Measurements from ENCODE around the gene ZNF467.

The ZNF467 gene

GRCh38 chr7:149785983-149786382 is 12.6 kb upstream of the ZNF467 start:
- DNase-seq (ENCODE audit: low spot score) = no peak

DNA sequence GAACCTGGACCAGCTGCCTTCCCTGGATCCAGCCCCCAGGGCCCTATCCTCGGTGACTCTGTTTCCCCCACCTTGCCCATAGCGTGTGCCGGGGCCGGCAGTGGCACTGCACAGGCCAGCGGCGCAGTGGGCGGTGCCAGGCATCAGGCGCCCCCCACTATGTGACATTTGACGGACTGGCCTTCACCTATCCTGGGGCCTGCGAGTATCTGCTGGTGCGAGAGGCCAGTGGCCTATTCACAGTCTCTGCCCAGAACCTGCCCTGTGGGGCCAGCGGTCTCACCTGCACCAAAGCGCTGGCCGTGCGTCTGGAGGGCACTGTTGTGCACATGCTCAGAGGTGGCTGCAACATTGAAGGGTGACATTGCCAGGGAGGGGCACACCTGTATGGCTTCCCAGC is 12.0 kb upstream of the ZNF467 start:
- DNase-seq (ENCODE audit: low spot score) = no peak

GRCh38 chr7:149784251-149784608 is 10.8 kb upstream of the ZNF467 start:
- no peak for DNase-seq (ENCODE audit: low spot score)

- no peak for DNase-seq (ENCODE audit: low spot score)
Measured at GRCh38 chr7:149783386-149784250, 10.2 kb upstream of the ZNF467 start.

DNA sequence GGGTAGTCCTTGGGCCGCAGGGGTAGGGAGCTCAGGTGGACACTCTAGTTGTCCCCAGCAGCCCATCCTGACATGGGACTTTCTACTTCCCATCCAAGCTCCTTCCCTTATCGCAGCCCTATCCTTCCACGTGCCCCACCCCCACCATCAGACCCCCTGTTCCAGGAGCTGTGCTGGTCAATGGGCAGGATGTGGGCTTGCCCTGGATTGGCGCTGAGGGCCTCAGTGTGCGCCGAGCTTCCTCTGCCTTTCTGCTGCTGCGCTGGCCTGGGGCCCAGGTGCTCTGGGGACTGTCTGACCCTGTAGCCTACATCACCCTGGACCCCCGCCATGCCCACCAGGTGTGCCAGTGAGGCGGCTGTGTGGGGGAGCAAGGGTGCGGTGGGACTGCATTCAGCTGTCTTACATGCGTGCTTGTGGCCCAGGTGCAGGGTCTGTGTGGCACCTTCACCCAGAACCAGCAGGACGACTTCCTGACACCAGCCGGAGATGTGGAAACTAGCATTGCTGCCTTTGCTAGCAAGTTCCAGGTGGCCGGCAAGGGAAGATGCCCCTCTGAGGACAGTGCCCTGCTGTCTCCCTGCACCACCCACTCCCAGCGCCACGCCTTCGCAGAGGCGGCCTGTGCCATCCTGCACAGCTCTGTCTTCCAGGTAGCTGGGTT is 9.4 kb upstream of the ZNF467 start:
- DNase-seq (ENCODE audit: low spot score) = no peak

DNA sequence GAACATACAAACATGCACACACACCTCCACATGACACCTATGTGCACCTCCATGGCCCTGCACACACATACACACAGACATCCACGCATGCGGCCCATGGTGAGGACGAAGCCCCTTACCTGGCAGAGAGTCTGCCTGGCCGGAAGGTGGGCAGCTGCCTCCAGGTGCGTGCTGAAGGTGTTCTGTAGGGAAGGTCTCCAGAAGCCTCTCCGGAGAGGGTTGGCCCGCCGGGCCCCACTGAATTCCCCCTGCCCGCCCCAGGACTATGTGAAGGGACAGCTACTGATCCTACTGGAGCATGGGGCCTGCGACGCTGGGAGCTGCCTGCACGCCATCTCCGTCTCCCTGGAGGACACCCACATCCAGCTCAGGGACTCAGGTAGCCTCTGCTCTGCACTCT is 8.5 kb upstream of the ZNF467 start:
- no peak for DNase-seq (ENCODE audit: low spot score)

GRCh38 chr7:149780636-149781419 is 7.4 kb upstream of the ZNF467 start:
- DNase-seq (ENCODE audit: low spot score) = no peak

GRCh38 chr7:149780056-149780455 is 6.7 kb upstream of the ZNF467 start:
- DNase-seq (ENCODE audit: low spot score) = no peak

- no peak for DNase-seq (ENCODE audit: low spot score)
Measured at GRCh38 chr7:149779502-149779805, 6.1 kb upstream of the ZNF467 start.

- DNase-seq (ENCODE audit: low spot score) = no peak
Measured at GRCh38 chr7:149778696-149779501, 5.5 kb upstream of the ZNF467 start.

- no peak for DNase-seq (ENCODE audit: low spot score)
Measured at GRCh38 chr7:149778327-149778637, 4.9 kb upstream of the ZNF467 start.

- DNase-seq (ENCODE audit: low spot score) = no peak
Measured at GRCh38 chr7:149777551-149778326, 4.4 kb upstream of the ZNF467 start.

DNA sequence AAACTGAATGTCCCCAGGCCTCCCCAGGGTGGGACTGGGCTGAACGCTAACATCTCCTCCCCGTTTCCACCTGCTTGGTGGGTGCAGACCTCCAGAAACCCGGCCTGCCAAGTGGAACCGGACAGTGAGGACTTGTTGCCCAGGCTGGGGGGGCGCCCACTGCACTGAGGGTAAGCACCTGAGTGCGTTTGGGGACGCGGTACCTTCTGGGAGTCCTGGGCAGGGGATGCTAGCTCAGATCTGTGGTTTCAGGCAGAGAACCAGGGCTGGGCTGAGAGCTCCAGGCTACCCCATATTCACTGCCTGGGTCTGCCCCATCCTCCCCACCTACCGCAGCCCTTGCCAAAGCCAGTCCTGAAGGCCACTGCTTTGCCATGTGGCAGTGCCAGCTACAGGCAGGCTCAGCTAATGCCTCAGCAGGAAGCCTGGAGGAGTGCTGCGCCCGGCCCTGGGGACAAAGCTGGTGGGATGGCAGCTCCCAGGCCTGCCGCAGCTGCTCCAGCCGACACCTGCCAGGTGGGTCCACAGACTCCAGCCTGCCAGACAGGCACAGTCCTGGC is 3.5 kb upstream of the ZNF467 start:
- DNase-seq (ENCODE audit: low spot score) = no peak

DNA sequence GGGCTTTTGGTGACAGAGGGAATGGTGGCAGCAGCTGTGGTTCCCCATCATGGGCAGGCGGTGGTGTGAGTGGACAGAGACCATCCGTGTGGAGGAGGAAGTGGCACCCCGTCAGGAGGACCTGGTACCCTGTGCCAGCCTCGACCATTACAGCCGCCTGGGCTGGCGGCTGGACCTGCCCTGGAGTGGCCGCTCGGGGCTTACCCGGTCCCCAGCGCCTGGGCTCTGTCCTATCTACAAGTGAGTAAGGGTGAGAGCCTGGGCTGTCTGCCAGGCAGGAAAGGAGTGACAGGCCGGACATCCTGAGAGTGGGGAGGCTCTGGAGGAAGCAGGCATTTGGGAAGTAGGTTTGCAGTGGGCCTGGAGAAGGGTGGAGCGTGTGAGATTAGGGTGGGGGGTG is 2.9 kb upstream of the ZNF467 start:
- no peak for DNase-seq (ENCODE audit: low spot score)

GRCh38 chr7:149775176-149775556 is 1.8 kb upstream of the ZNF467 start:
- DNase-seq (ENCODE audit: low spot score) = no peak

- no peak for DNase-seq (ENCODE audit: low spot score)
Measured at GRCh38 chr7:149774237-149775175, 1.1 kb upstream of the ZNF467 start.

- DNase-seq (ENCODE audit: low spot score) = no peak
Measured at GRCh38 chr7:149772956-149773434, 393 bp downstream of the ZNF467 start.

DNA sequence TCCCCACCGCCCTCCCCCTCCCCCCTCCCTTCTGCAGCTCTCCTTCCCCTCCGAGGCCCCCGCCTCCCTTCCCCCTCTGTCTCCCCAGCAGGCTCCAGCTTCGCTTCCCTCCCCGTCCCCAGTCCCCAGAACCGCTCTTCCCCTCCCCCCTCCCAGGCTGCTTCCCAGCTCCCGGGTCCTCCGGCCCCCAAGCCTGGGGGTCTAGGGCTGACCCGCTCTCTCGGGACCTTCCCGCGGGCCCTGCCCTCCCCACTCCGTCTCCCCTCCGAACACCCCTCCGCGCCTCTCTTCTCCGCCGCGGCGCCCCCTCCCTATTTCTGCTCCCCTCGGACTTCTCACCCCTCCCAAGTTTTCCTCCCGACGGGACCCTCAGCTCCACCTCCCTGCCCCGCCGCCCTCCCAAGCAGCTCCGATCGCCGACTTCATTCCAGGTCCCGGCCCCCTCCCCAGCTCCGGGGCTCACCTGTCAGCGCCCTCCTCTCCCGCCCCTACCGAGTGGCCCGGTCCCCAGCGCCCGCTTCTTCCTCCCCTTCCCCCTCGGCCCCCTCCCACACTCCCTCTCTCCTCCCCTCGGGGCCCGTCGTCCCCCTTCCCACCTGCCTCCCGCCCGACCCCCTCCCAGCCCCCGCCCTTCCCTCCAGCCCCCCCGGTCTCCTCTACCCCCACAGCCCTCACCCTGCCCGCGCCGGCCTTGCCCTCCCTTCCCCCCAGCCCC is 990 bp downstream of the ZNF467 start:
- DNase-seq (ENCODE audit: low spot score) = peak; percentile 59

DNA sequence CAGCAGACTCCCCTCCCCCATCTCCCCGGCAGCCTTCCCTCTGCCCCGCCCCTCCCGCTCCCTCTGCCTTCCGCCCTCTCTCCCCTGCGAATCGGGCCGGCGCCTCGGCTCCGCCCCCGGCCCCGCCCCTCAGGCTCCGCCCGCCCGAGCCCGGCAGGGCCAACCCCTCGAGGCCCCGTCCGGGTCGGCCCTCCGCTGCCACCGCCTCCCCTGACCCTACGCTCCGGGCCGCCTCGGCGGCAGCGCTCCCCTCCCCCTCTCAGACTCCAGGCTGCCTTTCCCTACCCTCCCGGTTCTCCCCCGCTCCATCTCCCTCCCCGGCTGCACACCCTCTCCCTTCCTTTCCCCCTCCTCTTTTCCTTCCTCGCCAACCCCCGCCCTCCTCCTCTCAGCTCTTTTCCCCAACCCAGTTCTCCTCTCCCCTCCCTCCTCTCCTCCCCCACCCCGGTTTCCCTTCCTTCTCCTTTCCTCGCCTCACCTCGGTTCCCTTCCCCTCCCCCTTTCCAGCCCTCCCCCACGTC is 1.6 kb downstream of the ZNF467 start:
- peak; percentile 95 for DNase-seq (ENCODE audit: low spot score)
